NOMO-1 treated with DMSO at 0.1 percent for 48 hours (cell line): ENCODE measurements around the gene NAP1L5.

Experiments used
- DNase-seq: peaks from one replicate; lab custom pipeline; 2025; ENCODE audit not compliant: unreplicated experiment; lab: John Stamatoyannopoulos, UW

NAP1L5 gene, protein sequence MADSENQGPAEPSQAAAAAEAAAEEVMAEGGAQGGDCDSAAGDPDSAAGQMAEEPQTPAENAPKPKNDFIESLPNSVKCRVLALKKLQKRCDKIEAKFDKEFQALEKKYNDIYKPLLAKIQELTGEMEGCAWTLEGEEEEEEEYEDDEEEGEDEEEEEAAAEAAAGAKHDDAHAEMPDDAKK

DNA sequence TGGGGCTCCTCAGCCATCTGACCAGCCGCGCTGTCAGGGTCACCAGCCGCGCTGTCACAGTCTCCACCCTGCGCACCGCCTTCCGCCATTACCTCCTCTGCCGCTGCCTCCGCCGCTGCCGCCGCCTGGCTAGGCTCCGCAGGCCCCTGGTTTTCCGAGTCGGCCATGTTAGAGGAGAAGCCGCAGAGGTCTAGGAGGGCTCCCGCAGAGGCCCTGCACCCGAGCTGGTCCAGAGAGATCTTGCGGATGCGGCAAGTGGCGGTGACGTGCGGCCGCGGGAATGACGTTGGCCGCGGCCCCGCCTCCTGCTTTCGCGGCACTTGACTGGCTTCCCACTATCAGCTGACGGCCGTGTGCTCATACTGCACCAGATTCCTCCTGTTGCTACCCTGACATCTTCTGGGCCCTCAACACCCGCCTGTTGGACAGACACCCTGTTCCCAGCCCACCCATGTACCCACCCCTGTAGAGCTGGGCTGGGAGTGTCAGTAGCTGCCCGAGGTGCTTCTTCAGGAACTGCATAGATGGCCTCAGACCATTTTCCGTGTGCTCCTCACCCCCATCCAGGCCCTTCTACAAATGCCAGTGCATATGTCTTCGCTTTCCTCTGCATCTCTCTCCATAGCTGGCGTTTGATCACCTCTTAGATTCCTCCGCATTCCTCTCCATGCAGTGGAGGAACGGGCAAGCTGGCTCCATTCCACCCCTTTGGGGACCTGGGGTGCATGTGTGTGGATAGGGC lies at the start of gene NAP1L5:
Gene NAP1L5 (minus strand): TSS at position 242 of the 742 bp plus-strand sequence. CDS start 75 bp downstream, at position 167.
- peak; percentile 40 for DNase-seq

DNA sequence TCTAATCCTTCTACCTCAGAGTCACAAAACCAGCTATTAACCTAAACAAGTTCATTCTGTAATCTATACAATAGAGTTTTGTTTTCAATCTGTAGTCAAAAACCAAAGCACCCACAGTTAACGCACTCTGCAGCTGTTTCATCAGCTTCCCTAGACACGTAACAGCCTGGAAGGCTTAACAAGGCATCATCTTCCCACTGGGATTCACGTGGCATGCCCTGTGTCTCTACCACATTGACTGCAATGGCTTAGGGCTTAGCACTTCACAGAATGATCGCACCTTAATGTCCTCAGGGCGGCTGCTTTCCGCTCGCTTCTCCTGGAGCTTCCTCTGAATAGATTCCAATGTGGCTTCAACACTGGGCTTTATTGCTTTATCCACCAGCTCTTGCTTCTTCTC lies 49.7 kb upstream of the NAP1L5 start:
- DNase-seq: no peak

DNA sequence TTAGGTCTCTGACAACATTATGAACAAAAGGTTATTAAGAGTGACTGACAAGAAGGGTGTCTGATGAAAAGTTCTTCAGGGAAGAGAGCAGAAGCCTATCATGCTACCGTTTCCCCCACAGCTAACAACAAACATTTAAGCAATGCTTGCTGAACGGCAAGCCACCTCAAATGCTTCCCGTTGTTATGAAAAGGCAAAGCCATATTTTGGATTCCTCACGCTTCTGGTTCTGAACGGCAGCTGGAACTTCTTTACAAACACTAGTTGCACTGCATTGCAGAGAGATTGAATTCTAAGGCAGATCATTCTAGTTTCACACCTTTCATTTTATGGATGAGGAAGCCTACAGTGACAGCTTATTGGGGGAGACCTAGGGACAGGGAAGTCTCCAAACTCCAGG lies 48.6 kb upstream of the NAP1L5 start:
- DNase-seq: no peak

DNA sequence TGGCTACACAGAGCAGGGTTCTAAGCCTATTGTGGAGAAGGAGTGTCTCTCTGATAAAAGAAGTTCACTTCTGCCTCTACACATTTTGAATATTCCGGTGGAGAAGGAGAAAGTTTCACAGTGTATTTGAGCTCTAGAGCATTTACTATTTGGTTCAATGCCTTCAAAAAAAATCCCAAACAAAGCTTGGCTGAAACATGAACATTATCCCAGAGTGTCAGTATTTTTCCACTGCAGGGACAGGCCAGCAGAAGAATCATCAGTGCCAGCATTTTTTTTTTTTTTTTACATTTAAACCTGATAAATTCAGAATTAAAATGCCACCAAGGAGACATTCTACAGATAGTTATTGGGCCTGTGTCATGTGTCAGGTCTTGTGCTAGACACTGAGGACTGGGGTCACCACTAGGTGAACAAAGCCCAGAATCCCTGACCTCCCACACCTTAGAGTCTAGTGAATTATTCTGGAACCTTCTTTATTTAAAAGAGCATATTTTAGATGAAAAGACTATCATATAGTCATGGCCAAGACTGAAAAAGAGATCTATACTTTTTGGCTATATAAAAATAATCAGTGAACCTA lies 48.0 kb upstream of the NAP1L5 start:
- no peak for DNase-seq

DNA sequence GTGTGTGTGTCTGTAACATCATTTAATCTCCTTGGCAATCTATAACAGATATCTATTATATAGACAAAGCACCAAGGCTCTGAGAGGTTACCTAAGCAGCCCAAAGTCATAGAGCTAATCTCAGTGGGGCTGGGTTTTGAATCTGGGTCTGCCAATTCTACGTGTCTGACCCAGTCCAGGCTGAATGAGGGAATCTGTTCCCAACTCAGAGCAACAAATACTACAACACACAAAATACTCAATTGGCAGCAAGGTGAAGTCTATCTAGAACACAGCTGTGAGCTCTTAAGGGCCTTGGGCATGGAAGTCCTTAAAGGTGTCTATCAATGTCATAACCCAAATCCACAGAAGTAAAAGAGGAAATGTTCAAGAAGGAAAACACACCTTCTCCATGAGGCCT lies 47.5 kb upstream of the NAP1L5 start:
- DNase-seq: no peak

DNA sequence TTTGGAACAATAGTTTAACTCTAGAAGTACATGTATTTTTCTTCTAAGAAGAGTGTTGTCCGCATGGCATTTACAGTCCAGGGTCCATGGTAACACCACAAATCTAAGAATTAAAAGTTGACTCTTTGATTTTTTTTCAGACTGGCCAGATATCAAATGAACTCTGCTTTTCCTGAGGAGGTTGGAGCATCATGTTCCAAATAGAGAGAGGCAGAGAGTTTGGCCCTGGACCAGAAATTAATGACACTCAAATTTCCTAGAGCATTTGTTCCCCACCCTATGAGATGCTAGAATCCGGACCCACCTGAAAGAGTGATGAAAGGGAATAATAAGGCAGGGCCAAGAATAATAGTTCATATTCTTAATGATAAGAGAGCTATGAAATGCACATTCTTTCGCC lies 47.0 kb upstream of the NAP1L5 start:
- no peak for DNase-seq

DNA sequence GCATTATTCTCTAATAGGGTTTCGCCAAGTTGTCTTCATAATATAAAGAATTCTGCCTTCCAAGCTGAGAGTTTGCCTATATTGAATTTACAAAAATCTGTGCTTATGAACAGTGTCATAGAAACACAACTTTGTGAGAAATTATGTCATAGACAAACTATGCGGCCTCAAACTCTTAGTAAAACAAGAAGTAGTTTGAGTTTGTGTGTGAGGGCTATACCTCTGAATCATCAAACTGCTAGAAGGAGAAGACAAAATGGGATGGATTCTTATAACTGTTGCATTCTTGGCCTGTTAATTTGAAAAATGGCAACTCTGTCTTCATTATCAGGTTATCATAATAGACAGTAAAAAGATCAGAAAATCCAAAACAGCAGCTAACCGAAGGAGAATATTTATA lies 46.1 kb upstream of the NAP1L5 start:
- peak; percentile 44 for DNase-seq

DNA sequence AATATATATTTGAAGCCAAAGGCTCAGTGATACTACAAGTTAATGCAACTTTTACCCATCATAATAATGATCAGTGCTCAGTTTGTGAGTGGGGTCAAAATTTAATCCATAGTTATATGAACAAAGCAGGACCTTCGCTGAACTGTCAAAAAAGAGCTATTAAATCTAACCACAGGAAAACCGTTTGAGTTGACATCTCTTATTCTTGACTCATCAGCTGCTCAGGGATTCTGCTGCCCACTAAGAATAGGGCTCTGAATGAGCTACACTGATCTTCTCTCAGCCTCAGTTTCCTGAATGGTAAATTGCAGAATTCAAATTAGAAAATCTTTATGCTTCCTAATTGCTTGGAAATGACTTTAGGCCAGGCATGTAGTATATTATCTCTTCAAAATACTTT lies 44.9 kb upstream of the NAP1L5 start:
- DNase-seq: peak; percentile 74

DNA sequence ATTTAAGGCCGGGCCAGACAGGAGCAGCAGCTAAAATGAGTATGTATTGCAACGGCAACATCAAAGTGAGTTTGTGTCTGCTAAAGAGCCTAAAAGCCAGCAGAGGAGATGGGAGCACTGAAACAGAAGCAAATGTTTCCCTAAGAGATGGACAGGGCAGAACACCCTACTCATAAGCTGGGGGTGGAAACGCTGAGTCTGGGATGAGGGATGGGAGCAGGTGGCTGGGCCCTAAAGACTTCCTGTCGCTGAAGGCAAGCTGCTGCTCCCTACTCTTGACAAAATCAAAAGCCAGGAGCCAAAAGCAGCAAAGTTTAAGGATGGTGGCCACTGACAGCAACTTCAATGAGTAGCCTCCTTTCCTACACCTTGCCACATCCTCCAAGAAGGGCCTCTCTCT lies 40.6 kb upstream of the NAP1L5 start:
- no peak for DNase-seq

DNA sequence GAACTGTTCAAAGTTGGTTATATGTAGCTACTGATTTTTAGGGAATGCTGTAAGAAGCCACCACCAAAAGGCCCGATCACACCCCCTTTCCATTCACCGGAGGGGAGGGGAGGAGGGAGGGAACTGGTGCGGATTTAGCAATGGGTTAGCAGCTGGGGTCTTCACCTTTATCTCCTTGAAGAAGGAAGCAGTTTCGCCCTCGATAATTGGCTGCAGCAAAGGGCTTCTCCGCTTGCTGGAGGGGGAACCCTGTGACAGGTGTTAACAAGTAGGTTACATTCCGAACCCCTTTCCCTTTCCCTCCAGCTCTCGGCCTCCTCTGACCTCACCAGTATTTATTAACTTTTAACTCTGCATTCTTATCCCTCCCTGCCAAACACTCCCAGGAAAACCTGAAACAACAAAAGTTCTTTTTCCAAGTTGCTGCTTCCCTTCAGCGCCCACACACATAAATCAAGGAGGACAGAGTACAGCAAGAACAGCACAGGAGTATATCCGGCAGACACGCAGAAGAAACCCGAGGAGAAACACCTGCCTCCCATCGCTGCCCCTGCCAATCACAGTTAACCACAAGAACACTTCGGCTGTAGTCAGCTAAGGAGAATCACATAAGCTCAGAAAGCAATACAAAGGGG lies 39.8 kb upstream of the NAP1L5 start:
- no peak for DNase-seq

DNA sequence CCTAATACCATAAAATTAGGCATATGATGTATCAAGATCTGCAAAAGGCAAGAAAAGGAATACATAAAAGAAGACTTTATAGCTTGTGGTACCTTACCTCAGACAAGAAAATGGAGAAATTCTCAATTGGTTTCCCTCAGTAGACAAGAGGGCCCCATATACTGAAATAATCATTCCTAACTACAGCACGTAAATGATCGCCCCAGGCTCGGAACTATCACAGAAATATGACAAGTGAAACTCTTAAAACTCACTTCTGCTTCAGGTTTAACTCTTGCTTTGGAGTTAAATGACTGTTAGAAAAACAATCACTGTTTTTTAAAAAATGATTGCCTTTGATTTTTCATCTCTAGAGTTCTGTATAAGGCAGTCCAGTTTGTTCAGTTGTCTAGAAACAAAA lies 38.6 kb upstream of the NAP1L5 start:
- DNase-seq: no peak

DNA sequence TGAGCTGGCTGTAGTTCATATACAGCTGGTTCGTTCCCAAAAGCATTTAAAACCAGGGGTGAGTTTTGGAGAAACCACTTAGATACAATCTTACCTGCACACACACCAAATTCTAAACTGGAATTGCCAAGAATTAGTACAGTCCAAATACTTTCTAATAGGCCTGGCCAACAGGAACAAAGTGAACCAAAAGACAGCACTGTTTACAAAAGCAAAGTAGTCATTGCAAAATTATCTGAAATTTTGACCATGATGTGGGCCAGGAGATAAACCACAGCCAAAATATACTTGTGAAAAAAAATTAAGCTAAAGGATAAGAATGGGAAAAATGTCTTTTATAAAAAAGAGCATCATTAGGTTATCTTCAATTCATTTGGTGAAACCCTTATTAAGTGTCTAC lies 37.9 kb upstream of the NAP1L5 start:
- DNase-seq: no peak

DNA sequence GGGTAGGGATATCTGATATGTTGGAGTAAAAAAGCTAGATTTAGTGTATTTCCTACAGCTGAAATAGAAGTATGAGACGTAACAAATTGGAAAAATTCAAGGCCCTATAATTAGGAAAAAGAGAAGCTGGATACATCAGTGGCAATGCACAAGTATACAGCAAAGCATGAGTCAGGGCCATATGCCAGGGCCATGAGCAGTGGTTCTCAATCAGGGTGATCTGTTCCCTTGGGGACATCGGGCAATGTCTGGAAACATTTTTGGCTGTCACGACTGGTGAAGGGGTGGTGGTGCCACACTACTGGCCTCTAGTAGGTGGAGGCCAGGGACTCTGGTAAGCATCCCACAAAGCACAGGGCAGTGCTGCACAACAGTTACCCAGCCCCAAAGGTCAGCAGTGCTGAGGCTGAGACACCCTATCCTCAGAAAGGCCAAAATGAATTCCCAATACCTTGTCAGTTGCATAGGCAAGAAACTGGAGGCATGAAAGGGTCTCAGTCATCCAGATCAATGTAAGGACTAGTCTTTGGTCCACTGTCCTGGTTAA lies 36.8 kb upstream of the NAP1L5 start:
- no peak for DNase-seq

DNA sequence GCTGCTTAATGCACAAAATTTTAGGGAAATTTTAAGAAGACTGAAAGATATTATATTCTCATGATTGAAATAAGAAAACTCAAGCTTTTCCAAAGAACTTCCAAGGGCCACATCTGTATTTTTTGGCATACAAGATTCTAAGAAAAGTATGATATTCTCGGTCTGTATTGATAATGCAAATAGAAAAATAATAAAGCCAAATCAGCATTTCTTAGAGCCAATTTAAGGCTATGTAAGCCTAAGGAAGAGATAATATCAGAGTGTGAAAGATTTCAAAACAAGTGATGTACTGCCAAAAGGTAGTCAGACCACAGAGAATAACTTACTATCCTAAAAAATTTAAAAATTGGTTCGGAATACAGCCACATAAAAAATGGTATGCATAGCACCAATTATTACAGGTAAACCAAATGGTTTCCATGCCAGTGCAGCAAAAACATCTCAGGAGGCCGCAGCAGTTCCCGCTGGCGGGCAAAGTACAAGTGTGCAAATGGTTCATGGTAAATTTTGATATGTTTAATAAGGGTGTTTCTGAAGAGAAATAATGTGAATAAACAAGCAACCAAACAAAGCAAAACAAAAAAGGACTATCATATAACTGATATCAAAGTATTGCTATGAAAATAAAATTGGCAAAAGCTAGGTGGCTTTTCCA lies 35.2 kb upstream of the NAP1L5 start:
- DNase-seq: no peak

DNA sequence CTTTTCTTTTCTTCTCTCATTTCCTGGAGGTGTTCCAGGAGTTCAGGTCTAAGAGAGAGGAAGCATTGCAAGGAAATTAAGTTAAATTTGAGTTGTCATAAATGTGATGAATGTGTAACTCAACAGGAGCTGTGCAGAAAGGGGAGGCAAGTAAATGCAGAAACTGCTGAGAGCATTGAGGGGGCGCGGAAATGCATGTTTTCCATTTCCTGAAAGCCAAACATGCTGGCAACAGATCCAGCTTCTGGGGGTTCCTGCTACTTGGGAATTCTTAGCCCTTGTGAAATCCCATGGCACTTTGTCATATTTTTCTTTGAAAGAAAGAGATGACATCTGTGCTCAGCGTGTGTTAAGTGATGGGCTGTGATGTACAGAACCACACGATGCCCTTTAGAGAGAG lies 33.8 kb upstream of the NAP1L5 start:
- DNase-seq: no peak

DNA sequence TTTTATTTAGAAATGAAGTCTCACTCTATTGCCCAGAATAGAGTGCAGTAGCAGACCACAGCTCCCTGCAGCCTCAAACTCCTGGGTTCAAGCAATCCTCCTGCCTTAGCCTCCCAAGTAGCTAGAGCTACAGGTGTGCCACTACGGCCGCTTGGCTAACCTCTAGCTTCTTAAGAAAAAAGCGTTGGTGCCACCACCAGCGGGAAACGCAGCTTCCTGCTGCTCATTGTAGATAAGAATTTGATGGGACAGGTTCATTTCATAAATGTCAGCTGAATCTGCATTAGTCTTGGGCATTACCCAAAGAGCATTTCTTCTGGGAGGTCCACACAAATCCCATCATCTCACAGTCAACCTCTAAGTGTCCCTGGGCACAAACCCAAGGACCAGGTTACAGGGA lies 33.2 kb upstream of the NAP1L5 start:
- no peak for DNase-seq

DNA sequence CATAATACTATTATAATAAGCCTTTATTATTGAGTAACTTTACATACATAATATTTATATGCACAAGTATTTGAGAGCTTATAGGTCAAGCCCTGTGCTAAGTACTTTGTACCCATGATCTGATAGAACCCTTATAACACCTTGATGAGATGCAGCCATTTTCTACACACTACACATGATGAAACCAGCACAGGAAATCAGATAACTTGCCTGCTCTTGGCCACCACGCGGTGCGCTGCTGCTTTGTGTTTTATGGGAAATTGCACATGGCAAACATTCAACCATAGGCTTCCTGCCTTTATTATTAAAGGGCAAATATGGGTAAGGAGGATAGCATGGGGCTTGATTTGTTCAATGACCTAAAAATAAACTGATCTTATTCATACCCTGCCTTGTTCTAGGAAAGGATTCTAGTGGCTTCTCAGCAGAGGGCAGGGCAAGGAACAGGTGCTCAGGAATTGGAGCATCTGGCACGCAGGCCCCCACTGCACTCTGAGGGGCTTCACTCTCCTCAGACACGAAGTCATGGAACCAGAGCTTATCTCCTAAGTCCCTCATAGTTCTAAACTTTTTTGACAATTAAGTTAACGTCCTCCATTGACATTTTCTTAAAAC lies 31.6 kb upstream of the NAP1L5 start:
- no peak for DNase-seq

DNA sequence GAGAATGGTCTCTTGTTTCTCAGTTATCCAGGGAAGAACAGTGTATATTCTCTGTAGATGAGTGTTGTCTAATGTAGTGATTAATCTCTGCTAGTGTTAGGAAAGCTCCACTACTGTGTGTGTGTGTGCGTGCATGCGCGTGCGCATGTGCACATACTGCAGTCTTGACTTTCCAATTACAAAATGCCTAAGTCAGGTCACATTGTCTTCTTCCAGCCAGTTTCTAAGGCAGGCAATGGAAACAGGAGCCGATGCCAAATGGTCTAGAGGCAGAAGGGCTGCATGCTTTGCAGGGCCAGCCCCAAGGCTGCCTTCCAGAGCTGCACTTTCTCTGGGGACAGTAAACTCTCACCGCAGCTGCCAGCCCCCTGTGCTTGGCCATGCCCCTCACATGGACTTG lies 30.5 kb upstream of the NAP1L5 start:
- DNase-seq: no peak

DNA sequence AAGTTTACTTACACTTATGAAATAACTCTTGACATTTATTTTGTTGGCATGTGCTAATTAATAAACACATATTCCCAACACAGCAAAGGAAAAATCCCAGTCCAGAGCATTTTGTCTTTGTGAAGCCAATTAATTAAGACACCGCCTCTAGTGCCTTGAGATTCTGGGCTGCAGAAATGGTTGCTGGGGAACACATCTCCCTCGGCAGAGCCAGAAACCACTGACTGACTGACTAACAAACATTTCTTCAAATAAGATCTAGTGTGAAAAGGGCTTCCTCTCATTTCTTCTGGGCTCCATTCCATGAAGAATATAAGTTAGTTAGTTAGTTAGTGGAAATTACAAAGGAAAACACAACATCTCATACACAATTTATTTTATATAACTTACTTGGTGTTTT lies 28.4 kb upstream of the NAP1L5 start:
- DNase-seq: no peak

DNA sequence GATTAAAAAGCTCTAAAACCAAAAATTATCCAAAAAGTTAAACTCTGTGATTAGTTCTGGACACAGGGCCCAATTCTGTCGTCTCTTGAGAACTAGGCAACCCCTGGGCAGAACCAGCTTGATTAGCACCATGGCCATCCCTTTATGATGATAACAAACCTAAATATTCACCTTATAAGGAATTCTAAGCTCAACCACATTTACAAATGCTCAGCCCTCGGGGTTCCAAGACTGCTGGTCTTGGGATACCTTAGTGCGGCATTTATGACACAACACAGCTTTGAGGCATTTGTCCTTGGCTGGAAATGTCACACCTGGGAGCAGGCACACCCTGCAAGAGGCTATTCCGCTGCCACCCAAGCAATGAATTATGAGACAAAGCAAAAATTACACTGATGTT lies 27.5 kb upstream of the NAP1L5 start:
- DNase-seq: no peak

DNA sequence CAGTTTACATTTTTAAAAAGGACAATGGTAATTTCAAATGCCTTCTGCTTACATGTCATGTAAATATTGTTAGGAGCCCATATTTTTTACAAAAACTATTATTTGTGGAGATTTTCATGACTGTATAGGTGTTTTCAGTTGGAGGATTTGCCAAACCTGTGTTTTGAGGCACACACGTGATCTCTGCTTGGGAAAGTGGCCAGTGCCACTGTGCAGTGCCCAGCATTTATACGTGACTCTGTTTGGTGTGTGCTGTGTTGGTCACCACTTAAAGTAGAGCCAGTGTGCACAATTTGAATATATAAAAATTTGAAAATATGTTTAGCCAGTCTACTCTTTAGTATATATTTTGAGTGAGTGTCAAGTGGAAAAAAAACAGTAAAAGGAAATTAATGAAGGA lies 26.8 kb upstream of the NAP1L5 start:
- no peak for DNase-seq
